CD14-positive monocyte (primary cell): ENCODE measurements around the gene STARD13. TPM values are rescaled to one million over a fixed set of nuclear protein-coding genes. Genes with fewer than 3 reads are reported as not detected.

Experiments
- DNase-seq, 3 donors: peaks; one replicate each; pipeline ENCODE4 v3.0.0-alpha.2; 2011 to 2022
- H2AFZ ChIP-seq: 2 replicates; pipeline ENCODE4 v1.6.0; 2012; ENCODE audit warnings: mild to moderate bottlenecking, low read depth, low read length, inconsistent platforms; ENCODE audit not compliant: insufficient read depth, poor library complexity, severe bottlenecking
- H3K27ac ChIP-seq, 2 donors: 1 replicate in 1 of 2; 2 replicates in 1 of 2; pipeline ENCODE4 v1.5.1; 2012 to 2013; ENCODE audit warnings: low read length in 2 of 2, control low read depth in 1 of 2, inconsistent platforms in 1 of 2, low read depth in 1 of 2, mild to moderate bottlenecking in 1 of 2
- H3K27me3 ChIP-seq, 2 donors: one replicate each; pipeline versions ENCODE4 v1.6.0 to v1.6.1; 2011 to 2013; ENCODE audit warnings: low read length in 2 of 2; ENCODE audit not compliant: control insufficient read depth in 2 of 2, insufficient read depth in 2 of 2
- H3K36me3 ChIP-seq, 2 donors: replicated peaks in 1 of 2; 1 replicate in 1 of 2; 2 replicates in 1 of 2; pipeline versions ENCODE4 v1.5.1 to v1.6.1; 2012 to 2013; ENCODE audit warnings: low read length in 2 of 2, control low read depth in 1 of 2, inconsistent platforms in 1 of 2, mild to moderate bottlenecking in 1 of 2; ENCODE audit not compliant: insufficient read depth in 2 of 2, control insufficient read depth in 1 of 2
- H3K4me1 ChIP-seq, 2 donors: 1 replicate in 1 of 2; 2 replicates in 1 of 2; pipeline versions ENCODE4 v1.5.1 to v1.6.1; 2012 to 2013; ENCODE audit warnings: low read length in 2 of 2, control low read depth in 1 of 2, inconsistent platforms in 1 of 2, mild to moderate bottlenecking in 1 of 2, moderate library complexity in 1 of 2; ENCODE audit not compliant: insufficient read depth in 2 of 2, control insufficient read depth in 1 of 2
- H3K4me2 ChIP-seq: replicated peaks from 2 replicates; pipeline ENCODE3; 2012; ENCODE audit warnings: low read length, moderate library complexity, mild to moderate bottlenecking; ENCODE audit not compliant: poor library complexity, severe bottlenecking; ENCODE audit errors: extremely low read depth
- H3K4me3 ChIP-seq, 3 experiments: fragments of 200-600 bp in 1 of 3; sonication (generic) in 1 of 3; replicated peaks in 1 of 3; 1 replicate in 2 of 3; 2 replicates in 1 of 3; pipeline ENCODE4 v1.5.1; 2011 to 2013; ENCODE audit warnings: low read length in 3 of 3, mild to moderate bottlenecking in 3 of 3, control low read depth in 2 of 3, low read depth in 2 of 3, inconsistent platforms in 1 of 3, moderate library complexity in 1 of 3
- H3K79me2 ChIP-seq: 2 replicates; pipeline ENCODE4 v1.6.0; 2012; ENCODE audit warnings: mild to moderate bottlenecking, control low read depth, inconsistent platforms, low read length, moderate library complexity; ENCODE audit not compliant: insufficient read depth
- H3K9ac ChIP-seq: 2 replicates; pipeline ENCODE4 v1.6.0; 2017; ENCODE audit warnings: low read length, mild to moderate bottlenecking; ENCODE audit not compliant: insufficient read depth, poor library complexity, severe bottlenecking
- H3K9me3 ChIP-seq, 2 donors: replicated peaks in 1 of 2; 1 replicate in 1 of 2; 2 replicates in 1 of 2; pipeline versions ENCODE4 v1.5.1 to v1.6.1; 2012 to 2013; ENCODE audit warnings: low read length in 2 of 2, control low read depth in 1 of 2; ENCODE audit not compliant: control insufficient read depth in 1 of 2, insufficient read depth in 1 of 2
- H4K20me1 ChIP-seq: 2 replicates; pipeline ENCODE4 v1.6.0; 2012; ENCODE audit warnings: mild to moderate bottlenecking, low read length, control low read depth, moderate library complexity; ENCODE audit not compliant: insufficient read depth
- H3K27ac Mint-ChIP-seq, 7 donors: one replicate each; pipeline ENCODE4 v1.8.0; 2020; ENCODE audit warnings: mild to moderate bottlenecking in 7 of 7, mixed read lengths in 7 of 7, moderate library complexity in 6 of 7, inconsistent platforms in 2 of 7
- H3K27me3 Mint-ChIP-seq, 3 donors: one replicate each; pipeline ENCODE4 v1.8.0; 2021 to 2022; ENCODE audit warnings: low read depth in 3 of 3, mild to moderate bottlenecking in 3 of 3, mixed read lengths in 3 of 3, moderate library complexity in 3 of 3, inconsistent platforms in 1 of 3
- H3K36me3 Mint-ChIP-seq, 2 donors: one replicate each; pipeline ENCODE4 v1.8.0; 2020; ENCODE audit warnings: mixed read lengths in 2 of 2, inconsistent platforms in 1 of 2, mild to moderate bottlenecking in 1 of 2
- H3K4me1 Mint-ChIP-seq: one replicate; pipeline ENCODE4 v1.8.0; 2020; ENCODE audit warnings: mild to moderate bottlenecking, mixed read lengths
- H3K4me3 Mint-ChIP-seq, 2 donors: one replicate each; pipeline ENCODE4 v1.8.0; 2020; ENCODE audit warnings: mild to moderate bottlenecking in 2 of 2, mixed read lengths in 2 of 2, moderate library complexity in 1 of 2
- H3K9me3 Mint-ChIP-seq, 7 donors: one replicate each; pipeline ENCODE4 v1.8.0; 2020 to 2022; ENCODE audit warnings: mixed read lengths in 7 of 7, mild to moderate bottlenecking in 6 of 7, moderate library complexity in 6 of 7, inconsistent platforms in 2 of 7
- CTCF ChIP-seq: fragments of 200-600 bp; IDR thresholded peaks from one replicate; pipeline ENCODE4 v1.8.0; 2022; ENCODE audit warnings: antibody characterized with exemption, mild to moderate bottlenecking
- WGBS: methylation state at CpG from one replicate; pipeline ENCODE4 v1.1.5; 2013; ENCODE audit warnings: missing lambda C conversion rate; ENCODE audit not compliant: insufficient coverage; 5-methylcytosine and 5-hydroxymethylcytosine counted together
- intact Hi-C, 2 donors: fragments of 100-400 bp; cut with micrococcal nuclease; formaldehyde crosslinking; loops; one replicate each; pipeline versions ENCODE4 v1.15.0 to v1.15.1; 2023
- polyA plus RNA-seq, 3 donors: library from polyadenylated mRNA; depleted of rRNA in 1 of 3; unstranded in 2 of 3; stranded (reverse) in 1 of 3; fragments of 300-500 nt in 2 of 3; fragments of >200 nt in 1 of 3; fragmentation: Illumina TruSeq in 2 of 3; gene quantifications; 1 replicate in 2 of 3; 2 replicates in 1 of 3; pipeline ENCODE4 v1.2.3, GENCODE V29; 2012 to 2021

STARD13 gene
- polyA plus RNA-seq, 3 donors: 0.37 to 0.69 (median 0.60) TPM

GRCh38 chr13:33184530-33184929 is 101.0 kb downstream of the STARD13 start:
- DNase-seq: no peak
- Histone ChIP-seq H3K27ac (no peak overlapping the region), H3K4me2 (no peak overlapping the region), H3K9me3 (no peaks in the 10 kb centered on the region), H4K20me1 (no peaks in the 10 kb centered on the region), H3K9ac (no peak overlapping the region), H3K4me3 (no peak overlapping the region), H3K36me3 (no peaks in the 10 kb centered on the region), H3K4me1 (peaks cover 5 to 8% of the 10 kb centered on the region in 2 donors), H2AFZ (no peak overlapping the region), H3K27me3 (no peaks in the 10 kb centered on the region), H3K79me2 (no peaks in the 10 kb centered on the region)
- no peaks in the 10 kb centered on the region for H3K27me3 Mint-ChIP-seq
- H3K4me3 Mint-ChIP-seq: no peak overlapping the region
- H3K36me3 Mint-ChIP-seq: no peaks in the 10 kb centered on the region
- no peak overlapping the region for H3K27ac Mint-ChIP-seq
- intact Hi-C loops: no loop called here
- TF ChIP-seq CTCF: no peak
- H3K9me3 Mint-ChIP-seq: peaks cover 0 to 1% (median 0%) of the 10 kb centered on the region in 7 donors
- H3K4me1 Mint-ChIP-seq: peaks cover 16% of the 10 kb centered on the region
- WGBS: no CpG with 5 or more reads among the region's 2 CpGs

- Histone ChIP-seq H4K20me1 (no peaks in the 10 kb centered on the region), H3K9me3 (no peaks in the 10 kb centered on the region), H3K4me3 (no peak overlapping the region), H3K79me2 (no peaks in the 10 kb centered on the region), H2AFZ (no peak overlapping the region), H3K27ac (no peak overlapping the region), H3K4me1 (peaks cover 5 to 6% of the 10 kb centered on the region in 2 donors), H3K36me3 (no peaks in the 10 kb centered on the region), H3K4me2 (no peak overlapping the region), H3K9ac (no peak overlapping the region), H3K27me3 (no peaks in the 10 kb centered on the region)
- Mint-ChIP-seq H3K27me3 (no peaks in the 10 kb centered on the region), H3K27ac (no peak overlapping the region), H3K4me1 (peaks cover 12% of the 10 kb centered on the region), H3K4me3 (no peak overlapping the region), H3K9me3 (peaks cover 0 to 1% (median 0%) of the 10 kb centered on the region in 7 donors), H3K36me3 (no peaks in the 10 kb centered on the region)
- intact Hi-C loops: no loop called here
- TF ChIP-seq CTCF: no peak
- 97% methylated on average over 2 of the region's 2 CpGs for WGBS
- DNase-seq: no peak
Measured at GRCh38 chr13:33184112-33184490, 101.5 kb downstream of the STARD13 start.
